Measurements from ENCODE around the gene NAA15.
"Not testable (repeated sequence)": the region's sequence is repeated elsewhere in the genome, so short reads cannot be mapped to it uniquely, and the experiment has no call there.

The NAA15 gene

GRCh38 chr4:139317635-139318034, 16.3 kb downstream of the NAA15 start:
- no peak for TF ChIP-seq CTCF (conservative IDR thresholded peaks at IDR 0.05; ENCODE audit: low read depth)
- DNase-seq (ENCODE audit: low spot score): no peak
- ChIA-PET POLR2A (ENCODE audit: low non-redundant PET) (no interaction called here), CTCF (no interaction called here)
- 0 out of 2 replicates have a peak overlapping the region, but pooled peaks have one; percentile 29 for H3K27ac ChIP-seq

GRCh38 chr4:139319571-139319970, 18.3 kb downstream of the NAA15 start:
- peak overlapping the region; percentile 35 for H3K27ac ChIP-seq
- ChIA-PET POLR2A (ENCODE audit: low non-redundant PET) (no interaction called here), CTCF (no interaction called here)
- TF ChIP-seq CTCF (conservative IDR thresholded peaks at IDR 0.05; ENCODE audit: low read depth): no peak
- no peak for DNase-seq (ENCODE audit: low spot score)

- POLR2A ChIA-PET (ENCODE audit: low non-redundant PET); CTCF ChIA-PET; H3K27ac ChIP-seq; DNase-seq (ENCODE audit: low spot score): not testable (repeated sequence)
These were observed 20.8 kb downstream of the NAA15 start for GRCh38 chr4:139322070-139322469.

- not testable (repeated sequence) for DNase-seq (ENCODE audit: low spot score)
- POLR2A ChIA-PET (ENCODE audit: low non-redundant PET): interaction anchor here (0.7 kb wide), 1 partner anchor 154 kb away, joined by 7 read pairs; no protein-coding TSS in a partner anchor
- CTCF ChIA-PET: interaction anchor here (0.8 kb wide), 1 partner anchor 43 kb away, joined by 6 read pairs; the partner anchor contains the start of gene MGARP
- peak overlapping the region; percentile 34; the same call in 1 of the 2 replicates for H3K27ac ChIP-seq
These were observed 21.2 kb downstream of the NAA15 start for GRCh38 chr4:139322541-139322940.

GRCh38 chr4:139324620-139325019, 23.3 kb downstream of the NAA15 start:
- TF ChIP-seq CTCF (conservative IDR thresholded peaks at IDR 0.05; ENCODE audit: low read depth): no peak
- POLR2A ChIA-PET (ENCODE audit: low non-redundant PET): no interaction called here
- no peak for DNase-seq (ENCODE audit: low spot score)
- H3K27ac ChIP-seq: no peak overlapping the region
- CTCF ChIA-PET: no interaction called here

GRCh38 chr4:139329665-139330200, 28.4 kb downstream of the NAA15 start:
- ChIA-PET CTCF (interaction anchor here (0.8 kb wide), 1 partner anchor 29 kb away, joined by 3 read pairs; no protein-coding TSS in a partner anchor), POLR2A (ENCODE audit: low non-redundant PET) (no interaction called here)
- no peak for TF ChIP-seq CTCF (conservative IDR thresholded peaks at IDR 0.05; ENCODE audit: low read depth)
- H3K27ac ChIP-seq: no peak overlapping the region
- DNase-seq (ENCODE audit: low spot score): no peak

- no peak overlapping the region for H3K27ac ChIP-seq
- POLR2A ChIA-PET (ENCODE audit: low non-redundant PET): no interaction called here
- DNase-seq (ENCODE audit: low spot score): no peak
- no peak for TF ChIP-seq CTCF (conservative IDR thresholded peaks at IDR 0.05; ENCODE audit: low read depth)
- CTCF ChIA-PET: interaction anchor here (0.8 kb wide), 1 partner anchor 30 kb away, joined by 3 read pairs; no protein-coding TSS in a partner anchor
These were observed 29.0 kb downstream of the NAA15 start for GRCh38 chr4:139330283-139330682.

- POLR2A ChIA-PET (ENCODE audit: low non-redundant PET): no interaction called here
- no peak overlapping the region for H3K27ac ChIP-seq
- no peak for DNase-seq (ENCODE audit: low spot score)
- CTCF ChIA-PET: no interaction called here
- no peak for TF ChIP-seq CTCF (conservative IDR thresholded peaks at IDR 0.05; ENCODE audit: low read depth)
These were observed 29.9 kb downstream of the NAA15 start for GRCh38 chr4:139331185-139331584.
